Large intestine (tissue), 3 donors: ENCODE results near the gene ADH6. TPM values are rescaled to one million over a fixed set of nuclear protein-coding genes. Genes with fewer than 3 reads are reported as not detected.
"Not testable (repeated sequence)": the region's sequence is repeated elsewhere in the genome, so short reads cannot be mapped to it uniquely, and the experiment has no call there.

Source experiments
- DNase-seq, 2 donors: peaks; one replicate each; pipeline versions ENCODE4 v3.0.0 to v3.0.0-alpha.2; 2013
- H3K27ac ChIP-seq: one replicate; pipeline ENCODE4 v1.5.1; 2013; ENCODE audit warnings: low read length
- H3K27me3 ChIP-seq: 2 replicates; pipeline ENCODE4 v1.6.1; 2013; ENCODE audit warnings: low read length; ENCODE audit not compliant: control insufficient read depth, insufficient read depth
- H3K36me3 ChIP-seq: 2 replicates; pipeline ENCODE4 v1.6.1; 2013; ENCODE audit warnings: low read length; ENCODE audit not compliant: control insufficient read depth, insufficient read depth
- H3K4me1 ChIP-seq: one replicate; pipeline ENCODE4 v1.6.1; 2013; ENCODE audit warnings: low read length; ENCODE audit not compliant: control insufficient read depth, insufficient read depth
- H3K4me3 ChIP-seq: one replicate; pipeline ENCODE4 v1.5.1; 2013; ENCODE audit warnings: low read length
- H3K9me3 ChIP-seq: one replicate; pipeline ENCODE4 v1.6.1; 2013; ENCODE audit warnings: mild to moderate bottlenecking, low read depth, low read length, moderate library complexity; ENCODE audit not compliant: control insufficient read depth
- WGBS: methylation state at CpG from one replicate; pipeline ENCODE4 v1.1.5; 2013; ENCODE audit warnings: low lambda C conversion rate; ENCODE audit not compliant: insufficient coverage; 5-methylcytosine and 5-hydroxymethylcytosine counted together
- polyA plus RNA-seq: library from polyadenylated mRNA; unstranded; fragments of 120-200 nt; gene quantifications from one replicate; pipeline ENCODE4 v1.2.1, GENCODE V29; 2013

ADH6 gene
- polyA plus RNA-seq, 1 donor, result 2.8 TPM

- no peaks in the 10 kb centered on the region for H3K9me3 ChIP-seq
- H3K27ac ChIP-seq, result no peak overlapping the region
- H3K27me3 ChIP-seq, result no peaks in the 10 kb centered on the region
- DNase-seq, result peak in 1 of 2 donors; percentile 25
- H3K4me3 ChIP-seq, result no peak overlapping the region
- peaks cover 45% of the 10 kb centered on the region for H3K4me1 ChIP-seq
- WGBS, result no CpG with 5 or more reads among the region's 3 CpGs
- no peaks in the 10 kb centered on the region for H3K36me3 ChIP-seq
Observed at GRCh38 chr4:99201690-99202089, 17.4 kb downstream of the ADH6 start.

GRCh38 chr4:99200138-99200537 is 18.9 kb downstream of the ADH6 start:
- no CpG with 5 or more reads among the region's 1 CpG for WGBS
- Histone ChIP-seq H3K9me3 (no peaks in the 10 kb centered on the region), H3K36me3 (no peaks in the 10 kb centered on the region), H3K4me1 (peaks cover 38% of the 10 kb centered on the region), H3K27me3 (no peaks in the 10 kb centered on the region), H3K27ac (peak overlapping the region; percentile 56), H3K4me3 (no peak overlapping the region)
- DNase-seq, result peak in 1 of 2 donors; percentile 48

GRCh38 chr4:99190336-99190735 is 28.7 kb downstream of the ADH6 start:
- no peak for DNase-seq
- H3K27ac ChIP-seq, result no peak overlapping the region
- H3K9me3 ChIP-seq, result no peaks in the 10 kb centered on the region
- no peaks in the 10 kb centered on the region for H3K4me1 ChIP-seq
- H3K4me3 ChIP-seq, result no peak overlapping the region
- WGBS, result no CpG with 5 or more reads among the region's 5 CpGs
- H3K27me3 ChIP-seq, result no peaks in the 10 kb centered on the region
- H3K36me3 ChIP-seq, result no peaks in the 10 kb centered on the region

GRCh38 chr4:99189900-99190299 is 29.1 kb downstream of the ADH6 start:
- WGBS, result 85% methylated on average over 2 of the region's 3 CpGs
- H3K36me3 ChIP-seq, H3K9me3 ChIP-seq, H3K27ac ChIP-seq, H3K4me3 ChIP-seq, H3K27me3 ChIP-seq, DNase-seq, H3K4me1 ChIP-seq: not testable (repeated sequence)

GRCh38 chr4:99186029-99186428 is 33.0 kb downstream of the ADH6 start:
- Histone ChIP-seq H3K4me1 (no peaks in the 10 kb centered on the region), H3K4me3 (no peak overlapping the region), H3K36me3 (no peaks in the 10 kb centered on the region), H3K9me3 (no peaks in the 10 kb centered on the region), H3K27me3 (no peaks in the 10 kb centered on the region), H3K27ac (no peak overlapping the region)
- no peak for DNase-seq
- 100% methylated on average over 1 of the region's 1 CpG for WGBS

- Histone ChIP-seq H3K27me3 (no peaks in the 10 kb centered on the region), H3K27ac (no peak overlapping the region), H3K9me3 (no peaks in the 10 kb centered on the region), H3K36me3 (no peaks in the 10 kb centered on the region), H3K4me1 (no peaks in the 10 kb centered on the region), H3K4me3 (no peak overlapping the region)
- no CpG with 5 or more reads among the region's 2 CpGs for WGBS
- DNase-seq, result no peak
Observed at GRCh38 chr4:99185581-99185980, 33.5 kb downstream of the ADH6 start.

DNA sequence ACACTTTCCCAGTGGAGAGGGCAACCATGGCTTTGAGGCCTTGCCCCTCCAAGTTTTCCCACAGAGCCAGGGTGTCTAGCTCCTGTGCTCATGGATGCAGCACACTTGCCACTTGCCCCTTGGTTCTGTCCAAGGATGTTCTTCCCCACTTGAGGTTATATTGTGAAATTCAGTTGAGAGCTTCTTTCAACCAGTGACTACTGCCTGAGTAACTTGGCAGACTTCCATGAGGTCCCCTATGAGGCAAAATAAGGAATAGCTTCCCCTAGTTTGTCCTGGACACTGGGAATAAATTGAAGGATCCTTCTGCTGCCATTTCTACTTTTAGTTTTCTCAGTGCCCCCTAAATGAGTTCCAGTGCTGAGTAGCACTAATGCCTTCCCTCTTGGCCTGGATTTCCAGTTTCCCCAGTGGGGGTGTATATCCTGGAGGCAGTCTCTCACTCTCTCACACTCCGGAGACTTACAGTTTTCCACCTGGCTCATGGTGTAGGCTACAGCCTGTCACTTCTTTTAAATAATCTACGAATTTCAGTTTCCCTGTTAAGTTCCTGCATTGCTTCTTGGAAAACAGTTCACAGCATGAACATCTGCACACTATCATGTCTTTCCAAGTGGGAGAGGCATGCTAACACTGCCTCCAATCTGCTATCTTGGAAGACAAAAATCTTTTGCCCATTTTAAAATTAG is 38.5 kb downstream of the ADH6 start:
- no peaks in the 10 kb centered on the region for H3K36me3 ChIP-seq
- no CpG with 5 or more reads among the region's 2 CpGs for WGBS
- no peak for DNase-seq
- H3K27me3 ChIP-seq, result no peaks in the 10 kb centered on the region
- no peaks in the 10 kb centered on the region for H3K4me1 ChIP-seq
- H3K27ac ChIP-seq, result no peak overlapping the region
- H3K4me3 ChIP-seq, result no peak overlapping the region
- H3K9me3 ChIP-seq, result peaks cover 6% of the 10 kb centered on the region

DNA sequence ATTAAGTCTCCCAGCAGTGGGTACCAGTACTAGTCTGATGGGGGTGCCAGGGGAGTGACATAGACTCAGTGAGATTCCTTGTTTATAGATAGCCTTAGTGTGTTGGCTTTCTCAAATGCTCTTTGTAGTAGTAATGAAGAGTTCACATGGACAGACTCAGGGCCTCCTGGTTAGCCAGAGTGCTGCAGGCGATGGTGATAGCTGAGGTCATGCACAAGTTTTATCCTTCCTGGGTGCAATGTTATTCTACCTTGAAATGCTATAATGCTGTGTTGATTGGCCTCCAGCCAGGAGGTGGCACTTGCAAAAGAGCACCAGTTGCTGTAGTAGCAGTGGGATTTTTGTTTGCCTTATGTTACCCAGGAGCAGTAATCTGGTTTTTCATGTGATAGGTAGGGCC is 39.4 kb downstream of the ADH6 start:
- Histone ChIP-seq H3K27me3 (no peaks in the 10 kb centered on the region), H3K9me3 (peaks cover 6% of the 10 kb centered on the region), H3K4me1 (no peaks in the 10 kb centered on the region), H3K27ac (no peak overlapping the region), H3K36me3 (no peaks in the 10 kb centered on the region), H3K4me3 (no peak overlapping the region)
- DNase-seq, result no peak
- no CpG with 5 or more reads among the region's 1 CpG for WGBS

DNA sequence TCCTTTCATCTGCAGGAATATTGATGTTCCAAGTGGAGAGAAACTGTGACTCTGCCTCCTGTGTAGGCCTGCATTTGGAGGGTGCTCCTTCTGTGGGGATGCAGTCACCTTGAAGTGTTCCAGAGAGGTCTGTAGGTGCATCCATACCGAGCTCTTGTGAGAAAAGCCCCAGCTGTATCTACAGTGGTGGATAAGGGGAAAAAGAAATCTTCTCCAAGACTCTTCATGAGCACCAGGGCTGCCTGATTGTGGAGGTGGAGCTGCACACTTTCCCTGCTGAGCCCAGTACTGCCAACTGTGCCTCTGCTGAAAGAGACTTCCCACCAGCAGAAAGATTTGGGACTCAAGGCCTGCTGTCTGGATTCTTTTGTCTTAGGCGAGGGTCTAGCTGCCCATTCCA is 39.9 kb downstream of the ADH6 start:
- Histone ChIP-seq H3K27ac (no peak overlapping the region), H3K36me3 (no peaks in the 10 kb centered on the region), H3K9me3 (peaks cover 6% of the 10 kb centered on the region), H3K4me3 (no peak overlapping the region), H3K4me1 (no peaks in the 10 kb centered on the region), H3K27me3 (no peaks in the 10 kb centered on the region)
- no CpG with 5 or more reads among the region's 2 CpGs for WGBS
- DNase-seq, result no peak

- no peaks in the 10 kb centered on the region for H3K36me3 ChIP-seq
- 100% methylated on average over 2 of the region's 2 CpGs for WGBS
- no peaks in the 10 kb centered on the region for H3K27me3 ChIP-seq
- no peak overlapping the region for H3K4me3 ChIP-seq
- no peaks in the 10 kb centered on the region for H3K9me3 ChIP-seq
- no peak for DNase-seq
- H3K27ac ChIP-seq, result no peak overlapping the region
- peaks cover 3% of the 10 kb centered on the region for H3K4me1 ChIP-seq
Observed at GRCh38 chr4:99166544-99166943, 52.5 kb downstream of the ADH6 start.

DNA sequence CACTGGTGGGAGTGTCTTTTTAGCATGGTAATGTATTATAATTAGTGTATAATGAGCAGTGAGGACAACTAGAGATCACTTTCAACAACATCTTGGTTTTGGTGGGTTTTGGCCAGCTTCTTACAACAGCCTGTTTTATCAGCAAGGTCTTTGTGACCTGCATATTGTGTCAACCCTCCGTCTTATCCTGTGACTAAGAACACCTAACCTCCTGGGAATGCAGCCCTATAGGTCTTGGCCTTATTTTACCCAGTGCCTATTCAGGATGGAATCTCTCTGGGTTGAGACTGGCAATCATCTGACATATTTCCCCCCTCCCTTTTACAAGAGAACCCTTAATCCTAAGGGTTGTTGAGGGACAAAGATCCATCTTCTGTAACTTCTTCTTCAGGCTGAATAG is 53.1 kb downstream of the ADH6 start:
- H3K36me3 ChIP-seq, result no peaks in the 10 kb centered on the region
- no peak overlapping the region for H3K27ac ChIP-seq
- H3K4me1 ChIP-seq, result peaks cover 4% of the 10 kb centered on the region
- H3K4me3 ChIP-seq, result no peak overlapping the region
- H3K27me3 ChIP-seq, result no peaks in the 10 kb centered on the region
- no peaks in the 10 kb centered on the region for H3K9me3 ChIP-seq
- WGBS, result no CpG with 5 or more reads among the region's 1 CpG
- no peak for DNase-seq
